ENCODE measurements around the gene MYOC.
"Not testable (repeated sequence)": the region's sequence is repeated elsewhere in the genome, so short reads cannot be mapped to it uniquely, and the experiment has no call there.

- TF ChIP-seq CTCF (IDR thresholded peaks at IDR 0.05; ENCODE audit: extremely low read depth in 1 of 2, insufficient read depth in 1 of 2, low read depth in 1 of 2, low read length in 2 of 2); POLR2AphosphoS5 (IDR thresholded peaks at IDR 0.05; ENCODE audit: insufficient read depth, low read depth, low read length); POLR2A (IDR thresholded peaks at IDR 0.05; ENCODE audit: low read depth, low read length); JUN (IDR thresholded peaks at IDR 0.05; ENCODE audit: borderline replicate concordance, insufficient read depth, insufficient read length, low read depth); GATA2 (IDR thresholded peaks at IDR 0.05; ENCODE audit: insufficient read depth, insufficient read length, low read depth, low read length): not testable (repeated sequence)
- TF ChIP-seq, protein P1, sequence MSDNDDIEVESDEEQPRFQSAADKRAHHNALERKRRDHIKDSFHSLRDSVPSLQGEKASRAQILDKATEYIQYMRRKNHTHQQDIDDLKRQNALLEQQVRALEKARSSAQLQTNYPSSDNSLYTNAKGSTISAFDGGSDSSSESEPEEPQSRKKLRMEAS (IDR thresholded peaks at IDR 0.05; ENCODE audit: insufficient read depth, insufficient read length) = not testable (repeated sequence)
Measured at GRCh38 chr1:171693541-171693940, 41.1 kb upstream of the MYOC start.
